Measurements from ENCODE around the gene ABCF1.

DNA sequence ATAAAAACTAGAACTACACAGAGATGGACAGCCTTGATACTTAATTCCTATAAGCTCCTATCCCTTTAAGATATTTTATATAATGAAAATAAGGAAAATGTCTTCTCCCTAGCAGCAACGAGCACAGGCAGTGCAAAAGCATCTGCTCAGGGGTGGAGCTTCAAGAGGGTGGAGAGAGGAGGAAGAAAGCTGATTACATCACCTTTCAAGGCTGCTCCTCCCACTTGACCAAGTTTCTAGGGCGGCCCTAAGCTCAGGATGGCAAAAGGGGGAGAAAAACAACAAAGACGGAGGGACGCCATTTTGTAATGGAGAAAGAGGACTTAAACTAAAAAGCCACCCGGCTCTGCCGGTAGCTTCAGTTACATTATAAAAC, 43.6 kb downstream of the ABCF1 start:
- TF ChIP-seq, protein P1, sequence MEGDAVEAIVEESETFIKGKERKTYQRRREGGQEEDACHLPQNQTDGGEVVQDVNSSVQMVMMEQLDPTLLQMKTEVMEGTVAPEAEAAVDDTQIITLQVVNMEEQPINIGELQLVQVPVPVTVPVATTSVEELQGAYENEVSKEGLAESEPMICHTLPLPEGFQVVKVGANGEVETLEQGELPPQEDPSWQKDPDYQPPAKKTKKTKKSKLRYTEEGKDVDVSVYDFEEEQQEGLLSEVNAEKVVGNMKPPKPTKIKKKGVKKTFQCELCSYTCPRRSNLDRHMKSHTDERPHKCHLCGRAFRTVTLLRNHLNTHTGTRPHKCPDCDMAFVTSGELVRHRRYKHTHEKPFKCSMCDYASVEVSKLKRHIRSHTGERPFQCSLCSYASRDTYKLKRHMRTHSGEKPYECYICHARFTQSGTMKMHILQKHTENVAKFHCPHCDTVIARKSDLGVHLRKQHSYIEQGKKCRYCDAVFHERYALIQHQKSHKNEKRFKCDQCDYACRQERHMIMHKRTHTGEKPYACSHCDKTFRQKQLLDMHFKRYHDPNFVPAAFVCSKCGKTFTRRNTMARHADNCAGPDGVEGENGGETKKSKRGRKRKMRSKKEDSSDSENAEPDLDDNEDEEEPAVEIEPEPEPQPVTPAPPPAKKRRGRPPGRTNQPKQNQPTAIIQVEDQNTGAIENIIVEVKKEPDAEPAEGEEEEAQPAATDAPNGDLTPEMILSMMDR (IDR thresholded peaks at IDR 0.05; ENCODE audit: control extremely low read depth in 1 of 3, insufficient read depth in 1 of 3, low read depth in 1 of 3, low read length in 3 of 3): no peak
- TF ChIP-seq EZH2 (IDR thresholded peaks at IDR 0.05; ENCODE audit: low read depth, low read length, severe bottlenecking) (no peak), PHF8 (conservative IDR thresholded peaks at IDR 0.05; ENCODE audit: low read depth, low read length) (no peak), HDAC2 (IDR thresholded peaks at IDR 0.05; ENCODE audit: borderline replicate concordance in 1 of 2, low read depth in 2 of 2, low read length in 2 of 2) (no peak)
